Activated naive CD4-positive, alpha-beta T cell treated with anti-CD3 and anti-CD28 coated beads, Interleukin-2, amount 50 U/mL, for 72 hours (primary cell): ENCODE results near the gene STK33. TPM values are rescaled to one million over a fixed set of nuclear protein-coding genes. Genes with fewer than 3 reads are reported as not detected.
"Not testable (repeated sequence)": the region's sequence is repeated elsewhere in the genome, so short reads cannot be mapped to it uniquely, and the experiment has no call there.

Source experiments
- ATAC-seq, 2 donors: fragments of 150-1000 bp; cut with Tn5 transposase; 2 replicates each; pipeline ENCODE4 v1.10.0; 2021; ENCODE audit warnings: mild to moderate bottlenecking in 2 of 2, moderate library complexity in 2 of 2
- DNase-seq, 2 donors: peaks; one replicate each; pipeline ENCODE4 v3.0.0; 2021 to 2022; ENCODE audit warnings: low spot score in 2 of 2
- H3K27ac Mint-ChIP-seq, 2 donors: one replicate each; pipeline ENCODE4 v1.8.0; 2022; ENCODE audit warnings: mild to moderate bottlenecking in 2 of 2, mixed read lengths in 2 of 2
- H3K36me3 Mint-ChIP-seq, 2 donors: one replicate each; pipeline ENCODE4 v1.8.0; 2022; ENCODE audit warnings: mixed read lengths in 2 of 2
- H3K9me3 Mint-ChIP-seq, 2 donors: one replicate each; pipeline ENCODE4 v1.8.0; 2022; ENCODE audit warnings: mixed read lengths in 2 of 2
- total RNA-seq, 2 donors: library from RNA; stranded (reverse); gene quantifications; one replicate each; pipeline ENCODE4 v1.2.3, GENCODE V29; 2022

Gene STK33
- total RNA-seq, 2 donors from 2014 or later: 0.14 to 2.1 TPM

DNA sequence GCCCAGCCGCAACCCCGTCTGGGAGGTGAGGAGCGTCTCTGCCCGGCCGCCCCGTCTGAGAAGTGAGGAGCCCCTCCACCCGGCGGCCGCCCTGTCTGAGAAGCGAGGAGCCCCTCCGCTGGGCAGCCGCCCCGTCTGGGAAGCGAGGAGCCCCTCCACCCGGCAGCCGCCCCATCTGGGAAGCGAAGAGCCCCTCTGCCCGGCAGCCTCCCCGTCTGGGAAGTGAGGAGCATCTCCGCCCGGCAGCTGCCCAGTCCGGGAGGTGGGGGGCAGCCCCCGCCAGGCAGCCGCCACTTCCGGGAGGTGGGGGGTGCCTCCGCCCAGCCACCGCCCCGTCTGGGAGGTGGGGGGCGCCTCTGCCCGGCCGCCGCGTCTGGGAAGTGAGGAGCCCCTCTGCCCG lies 70.6 kb downstream of the STK33 start:
- no peak for DNase-seq
- H3K27ac Mint-ChIP-seq: no peak overlapping the region
- H3K9me3 Mint-ChIP-seq: no peaks in the 10 kb centered on the region
- ATAC-seq: no peak
- H3K36me3 Mint-ChIP-seq: peaks cover 0 to 5% of the 10 kb centered on the region in 2 donors

DNA sequence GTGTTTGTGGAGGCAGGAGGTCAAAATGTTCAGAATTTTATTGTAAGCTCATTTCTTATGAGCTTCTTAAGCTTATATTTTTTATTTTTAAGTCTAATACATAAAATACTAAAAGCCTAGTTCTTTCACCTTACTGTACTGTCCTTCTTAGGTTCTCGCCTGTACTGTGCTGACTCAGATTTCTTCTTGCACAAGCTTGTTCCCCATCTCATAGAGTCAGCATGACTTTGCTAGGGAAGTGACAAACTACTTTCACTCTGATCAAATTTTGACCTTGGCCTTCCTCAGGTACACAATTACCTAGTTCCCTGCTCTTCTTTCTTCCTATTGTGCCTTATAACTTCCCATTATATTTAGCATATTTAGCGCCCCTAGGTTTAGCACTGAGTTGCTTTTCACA lies 81.5 kb downstream of the STK33 start:
- peaks cover 0 to 9% of the 10 kb centered on the region in 2 donors for H3K9me3 Mint-ChIP-seq
- H3K36me3 Mint-ChIP-seq: no peaks in the 10 kb centered on the region
- no peak for DNase-seq
- H3K27ac Mint-ChIP-seq: no peak overlapping the region
- ATAC-seq: no peak

DNA sequence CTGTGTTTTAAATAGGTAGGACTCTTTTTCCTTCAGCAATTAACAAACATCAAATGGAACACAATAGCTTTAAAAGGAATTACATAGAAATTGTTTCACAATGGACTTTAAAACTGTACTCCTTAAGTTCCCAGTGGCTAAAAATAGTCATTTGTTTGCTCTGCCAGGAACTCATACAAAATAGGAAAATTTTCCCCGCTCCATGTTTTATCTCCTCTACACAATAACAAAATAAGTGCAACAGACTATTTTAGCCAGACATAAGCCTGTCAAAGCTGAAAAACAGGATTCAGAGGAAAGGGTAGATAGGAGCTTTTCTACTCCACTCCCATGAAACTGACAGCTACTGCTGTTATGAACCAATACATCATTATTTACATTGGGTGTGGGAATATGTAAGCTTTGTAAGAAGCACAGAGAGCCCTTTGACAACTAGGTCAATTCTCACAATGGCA lies 90.1 kb downstream of the STK33 start:
- DNase-seq: no peak
- no peaks in the 10 kb centered on the region for H3K9me3 Mint-ChIP-seq
- H3K27ac Mint-ChIP-seq: no peak overlapping the region
- no peaks in the 10 kb centered on the region for H3K36me3 Mint-ChIP-seq
- no peak for ATAC-seq

DNA sequence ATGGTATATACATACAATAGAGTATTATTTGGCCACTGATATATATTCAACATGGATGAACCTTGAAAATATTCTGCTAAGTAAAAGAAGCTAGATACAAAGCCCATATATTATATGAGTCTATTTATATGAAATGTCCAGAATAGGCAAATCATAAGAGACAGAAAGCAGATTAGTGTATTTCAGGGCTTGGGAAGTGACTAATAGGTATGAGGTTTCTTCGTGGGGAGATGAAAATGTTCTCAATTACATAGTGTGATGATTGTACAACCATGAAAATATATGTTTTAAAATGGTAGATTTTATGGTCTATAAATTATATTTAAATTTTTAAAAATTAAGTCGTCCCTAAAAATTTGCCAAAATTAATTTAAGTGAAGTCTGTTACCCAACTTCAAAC lies 92.2 kb downstream of the STK33 start:
- Mint-ChIP-seq H3K9me3 (no peaks in the 10 kb centered on the region), H3K27ac (no peak overlapping the region), H3K36me3 (no peaks in the 10 kb centered on the region)
- DNase-seq: no peak
- ATAC-seq: no peak

DNA sequence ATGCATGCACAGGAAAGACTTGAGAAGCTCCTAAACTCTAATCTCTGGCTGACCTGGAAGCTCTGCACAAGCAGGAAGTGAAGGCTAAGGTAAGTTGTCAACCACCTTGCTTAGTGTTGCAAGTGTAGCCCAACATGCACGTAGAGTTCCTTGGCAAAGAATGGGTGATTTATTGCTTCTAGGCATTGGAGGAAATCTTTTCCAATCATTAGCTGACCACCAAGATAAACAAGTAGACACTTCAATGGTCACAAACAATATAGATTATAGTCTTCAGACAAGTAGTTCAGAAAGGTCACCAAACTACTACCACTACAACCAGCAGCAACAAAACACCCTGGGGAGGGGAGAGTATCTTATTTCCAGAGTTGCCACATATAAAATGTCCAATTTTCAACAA lies 105.6 kb downstream of the STK33 start:
- Mint-ChIP-seq H3K9me3 (peaks cover 4 to 15% of the 10 kb centered on the region in 2 donors), H3K27ac (no peak overlapping the region), H3K36me3 (no peaks in the 10 kb centered on the region)
- no peak for ATAC-seq
- no peak for DNase-seq

GRCh38 chr11:8487261-8487660 lies 106.8 kb downstream of the STK33 start:
- peaks cover 4 to 10% of the 10 kb centered on the region in 2 donors for H3K9me3 Mint-ChIP-seq
- H3K36me3 Mint-ChIP-seq: no peaks in the 10 kb centered on the region
- DNase-seq: no peak

GRCh38 chr11:8484251-8484650 lies 109.8 kb downstream of the STK33 start:
- ATAC-seq (no peak), DNase-seq (no peak)
- H3K27ac Mint-ChIP-seq: no peak overlapping the region
- H3K9me3 Mint-ChIP-seq: peaks cover 0 to 4% of the 10 kb centered on the region in 2 donors
- no peaks in the 10 kb centered on the region for H3K36me3 Mint-ChIP-seq

More at GRCh38 chr11:8487261-8487660, 106.8 kb downstream of the STK33 start:
- H3K27ac Mint-ChIP-seq: no peak overlapping the region
- ATAC-seq: no peak

- DNase-seq: no peak
- ATAC-seq: no peak
- Mint-ChIP-seq H3K27ac (no peak overlapping the region), H3K9me3 (no peaks in the 10 kb centered on the region), H3K36me3 (no peaks in the 10 kb centered on the region)
Measured at GRCh38 chr11:8480858-8481257, 113.2 kb downstream of the STK33 start.

DNA sequence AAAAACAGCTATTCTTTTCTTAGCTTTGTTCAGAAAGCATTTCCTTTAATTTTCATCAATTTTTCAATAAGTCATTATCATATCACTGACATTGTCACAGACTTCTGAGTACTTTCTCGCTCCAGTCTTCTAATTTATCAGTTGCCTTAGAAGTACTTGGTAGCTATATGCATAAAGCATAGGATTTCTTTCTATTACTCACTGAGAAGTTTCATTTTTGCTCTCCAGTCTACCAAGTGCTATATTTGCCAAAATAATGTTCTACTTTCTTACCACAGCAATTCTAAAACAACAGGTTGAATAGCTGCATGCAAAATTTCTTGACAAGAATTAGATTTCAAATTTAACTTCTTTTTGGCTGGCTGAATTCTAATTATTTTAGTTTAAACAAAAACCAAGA lies 116.3 kb downstream of the STK33 start:
- Mint-ChIP-seq H3K27ac (no peak overlapping the region), H3K36me3 (no peaks in the 10 kb centered on the region), H3K9me3 (no peaks in the 10 kb centered on the region)
- DNase-seq: no peak
- no peak for ATAC-seq

DNA sequence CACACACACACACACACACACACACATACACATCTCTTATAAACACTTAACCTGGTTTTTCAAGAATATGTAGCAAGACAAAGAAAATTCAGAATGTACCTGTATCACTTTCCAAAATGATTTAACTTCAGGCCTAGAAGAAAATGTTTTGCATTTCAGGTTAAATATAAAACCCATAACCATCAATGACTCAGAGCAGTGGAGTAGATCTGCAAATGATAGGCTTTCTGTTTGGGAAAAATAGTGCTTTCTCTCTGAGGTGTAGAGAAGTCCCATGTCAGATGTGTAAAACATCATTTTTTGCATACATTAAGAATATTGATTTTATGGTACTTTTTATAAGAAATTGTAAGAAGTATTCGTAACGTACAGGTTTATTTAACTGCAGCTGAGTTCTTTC lies 116.9 kb downstream of the STK33 start:
- H3K9me3 Mint-ChIP-seq: no peaks in the 10 kb centered on the region
- H3K36me3 Mint-ChIP-seq: no peaks in the 10 kb centered on the region
- no peak overlapping the region for H3K27ac Mint-ChIP-seq
- DNase-seq: no peak
- no peak for ATAC-seq

DNA sequence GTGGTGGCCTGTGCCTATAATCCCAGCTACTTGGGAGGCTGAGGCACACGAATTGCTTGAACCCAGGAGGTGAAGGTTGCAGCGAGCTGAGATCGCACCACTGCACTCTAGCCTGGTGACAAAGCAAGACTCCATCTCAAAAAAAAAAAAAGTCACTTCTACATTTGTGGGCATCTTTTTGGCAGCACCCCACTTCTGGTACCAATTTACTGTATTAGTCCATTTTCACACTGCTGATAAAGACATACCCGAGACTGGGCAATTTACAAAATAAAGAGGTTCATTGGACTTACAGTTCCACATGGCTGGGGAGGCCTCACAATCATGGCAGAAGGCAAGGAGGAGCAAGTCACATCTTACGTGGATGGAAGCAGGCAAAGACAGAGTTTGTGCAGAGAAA lies 126.2 kb downstream of the STK33 start:
- DNase-seq, H3K27ac Mint-ChIP-seq, ATAC-seq: not testable (repeated sequence)
- Mint-ChIP-seq H3K9me3 (peaks cover 3 to 26% of the 10 kb centered on the region in 2 donors), H3K36me3 (peaks cover 15 to 21% of the 10 kb centered on the region in 2 donors)

DNA sequence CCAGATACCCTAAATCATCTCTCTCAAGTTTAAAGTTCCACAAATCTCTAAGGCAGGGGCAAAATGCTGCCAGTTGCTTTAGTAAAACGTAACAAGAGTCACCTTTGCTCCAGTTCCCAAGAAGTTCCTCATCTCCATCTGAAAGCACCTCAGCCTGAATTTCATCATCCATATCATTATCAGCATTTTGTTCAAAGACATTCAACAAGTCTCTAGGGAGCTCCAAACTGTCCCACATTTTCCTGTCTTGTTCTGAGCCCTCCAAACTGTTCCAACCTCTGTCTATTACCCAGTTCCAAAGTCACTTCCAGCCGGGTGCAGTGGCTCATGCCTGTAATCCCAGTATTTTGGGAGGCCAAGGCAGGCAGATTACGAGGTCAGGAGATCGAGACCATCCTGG lies 126.7 kb downstream of the STK33 start:
- DNase-seq: not testable (repeated sequence)
- H3K36me3 Mint-ChIP-seq: peaks cover 15 to 21% of the 10 kb centered on the region in 2 donors

DNA sequence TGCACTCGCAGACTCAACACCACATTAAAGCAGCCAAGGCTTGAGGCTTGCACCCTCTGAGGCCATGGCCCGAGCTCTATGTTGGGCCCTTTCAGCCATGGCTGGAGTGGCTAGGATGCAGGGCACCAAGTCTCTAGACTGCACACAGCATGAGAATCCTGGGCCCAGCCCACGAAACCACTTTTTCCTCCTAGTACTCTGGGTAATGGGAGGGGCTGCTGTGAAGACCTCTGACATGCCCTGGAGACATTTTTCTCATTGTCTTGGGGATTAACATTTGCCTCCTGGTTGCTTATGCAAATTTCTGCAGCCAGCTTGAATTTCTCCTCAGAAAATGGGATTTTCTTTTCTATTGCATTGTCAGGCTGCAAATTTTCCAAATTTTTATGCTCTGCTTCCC lies 127.1 kb downstream of the STK33 start:
- H3K27ac Mint-ChIP-seq, DNase-seq, ATAC-seq: not testable (repeated sequence)
- Mint-ChIP-seq H3K36me3 (peaks cover 15 to 21% of the 10 kb centered on the region in 2 donors), H3K9me3 (peaks cover 3 to 26% of the 10 kb centered on the region in 2 donors)

More for the DNA sequence above, 126.7 kb downstream of the STK33 start:
- not testable (repeated sequence) for H3K27ac Mint-ChIP-seq, ATAC-seq
- peaks cover 3 to 26% of the 10 kb centered on the region in 2 donors for H3K9me3 Mint-ChIP-seq

GRCh38 chr11:8459711-8460399 lies 134.2 kb downstream of the STK33 start:
- DNase-seq (no peak), ATAC-seq (no peak)
- H3K27ac Mint-ChIP-seq: no peak overlapping the region
- H3K36me3 Mint-ChIP-seq: no peaks in the 10 kb centered on the region
- no peaks in the 10 kb centered on the region for H3K9me3 Mint-ChIP-seq

DNA sequence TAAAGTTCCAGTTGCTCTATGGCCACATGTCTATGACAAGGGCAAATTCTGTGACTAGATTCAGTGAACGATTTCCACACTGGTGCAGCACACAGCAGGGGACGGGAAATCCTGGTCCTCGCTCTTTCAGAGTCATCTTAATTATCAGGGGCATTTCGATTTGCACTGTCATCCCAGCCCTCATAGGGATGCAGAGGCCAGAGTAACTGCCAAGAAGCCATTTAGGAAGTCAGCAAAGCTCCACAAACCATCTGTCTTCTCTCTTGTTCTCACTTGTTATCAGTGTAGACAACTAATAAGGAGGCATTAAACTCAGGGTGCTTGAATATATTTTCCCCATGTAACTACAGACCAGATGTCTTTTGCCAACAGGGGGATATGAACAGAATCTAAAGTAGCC lies 151.7 kb downstream of the STK33 start:
- DNase-seq: no peak
- no peak overlapping the region for H3K27ac Mint-ChIP-seq

GRCh38 chr11:8440649-8441048 lies 153.4 kb downstream of the STK33 start:
- no peak for ATAC-seq
- Mint-ChIP-seq H3K27ac (no peak overlapping the region), H3K9me3 (no peaks in the 10 kb centered on the region), H3K36me3 (no peaks in the 10 kb centered on the region)
- no peak for DNase-seq

More for the DNA sequence above, 151.7 kb downstream of the STK33 start:
- no peaks in the 10 kb centered on the region for H3K9me3 Mint-ChIP-seq
- no peaks in the 10 kb centered on the region for H3K36me3 Mint-ChIP-seq
- no peak for ATAC-seq

DNA sequence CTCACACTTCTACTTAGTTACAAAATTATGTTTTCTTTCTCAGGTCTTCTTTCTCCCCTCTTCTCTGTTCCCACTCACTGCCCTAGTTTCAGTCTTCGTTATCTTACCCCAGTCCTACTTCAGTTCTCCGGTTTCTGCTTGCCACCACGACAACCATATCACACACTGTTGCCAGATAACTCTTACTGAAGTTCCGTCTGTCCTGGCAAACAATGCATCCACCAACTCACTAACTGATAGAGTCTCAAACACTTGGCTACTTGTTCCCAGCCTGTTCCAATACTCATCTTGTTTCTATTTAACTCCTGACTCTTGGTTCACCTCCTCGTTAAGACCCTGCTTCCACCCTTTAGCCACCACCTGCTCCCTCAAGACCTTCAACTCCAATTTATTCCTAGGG lies 164.5 kb downstream of the STK33 start:
- Mint-ChIP-seq H3K36me3 (no peaks in the 10 kb centered on the region), H3K9me3 (no peaks in the 10 kb centered on the region), H3K27ac (no peak overlapping the region)
- DNase-seq (no peak), ATAC-seq (no peak)

GRCh38 chr11:8426076-8426475 lies 168.0 kb downstream of the STK33 start:
- Mint-ChIP-seq H3K27ac (no peak overlapping the region), H3K9me3 (no peaks in the 10 kb centered on the region), H3K36me3 (no peaks in the 10 kb centered on the region)
- ATAC-seq (no peak), DNase-seq (no peak)
